ENCODE measurements around the gene ALDH1A1. TPM values are rescaled to one million over a fixed set of nuclear protein-coding genes. Genes with fewer than 3 reads are reported as not detected.
"Not testable (repeated sequence)": the region's sequence is repeated elsewhere in the genome, so short reads cannot be mapped to it uniquely, and the experiment has no call there.

The ALDH1A1 gene
- total RNA-seq, 1 experiment from 2014 or later, result not detected

- H3K4me1 ChIP-seq (replicated peaks), result no peaks in the 10 kb centered on the region
Observed at GRCh38 chr9:72874344-72874743, 78.5 kb downstream of the ALDH1A1 start.

DNA sequence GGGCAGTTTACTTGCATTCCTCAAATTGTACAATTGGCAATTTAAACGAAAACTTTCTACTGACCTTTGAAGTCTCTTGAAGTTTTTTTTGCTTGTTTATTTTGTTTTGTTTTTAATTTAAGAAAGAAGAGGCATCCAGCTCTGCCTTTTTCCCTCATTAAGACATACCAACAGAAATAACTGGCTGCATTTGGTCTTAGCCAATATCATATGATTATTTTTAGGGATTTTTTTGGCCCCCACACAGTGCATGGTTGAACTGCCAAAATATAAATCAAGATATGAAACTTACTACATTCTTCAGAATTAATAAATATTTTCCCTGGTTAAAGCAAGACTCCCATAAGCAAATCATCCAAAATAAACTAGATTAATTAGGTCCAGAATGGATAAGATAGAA is 79.4 kb downstream of the ALDH1A1 start:
- Histone ChIP-seq H3K27me3 (replicated peaks) (no peaks in the 10 kb centered on the region), H3K36me3 (no peaks in the 10 kb centered on the region), H3K4me3 (no peak overlapping the region), H3K27ac (no peak overlapping the region), H3K4me1 (replicated peaks) (no peaks in the 10 kb centered on the region), H3K9me3 (replicated peaks) (no peaks in the 10 kb centered on the region)
- DNase-seq (ENCODE audit: low read depth in 1 of 2, low spot score in 2 of 2), result no peak

More at GRCh38 chr9:72874344-72874743, 78.5 kb downstream of the ALDH1A1 start:
- DNase-seq (ENCODE audit: low read depth in 1 of 2, low spot score in 2 of 2), result no peak
- Histone ChIP-seq H3K36me3 (no peaks in the 10 kb centered on the region), H3K4me3 (no peak overlapping the region), H3K27me3 (replicated peaks) (no peaks in the 10 kb centered on the region), H3K9me3 (replicated peaks) (no peaks in the 10 kb centered on the region), H3K27ac (no peak overlapping the region)

GRCh38 chr9:72872718-72873117 is 80.1 kb downstream of the ALDH1A1 start:
- Histone ChIP-seq H3K27ac (no peak overlapping the region), H3K9me3 (replicated peaks) (no peaks in the 10 kb centered on the region), H3K4me3 (no peak overlapping the region), H3K36me3 (no peaks in the 10 kb centered on the region), H3K27me3 (replicated peaks) (no peaks in the 10 kb centered on the region), H3K4me1 (replicated peaks) (no peaks in the 10 kb centered on the region)
- DNase-seq (ENCODE audit: low read depth in 1 of 2, low spot score in 2 of 2), result no peak

- H3K36me3 ChIP-seq, result no peaks in the 10 kb centered on the region
- no peak overlapping the region for H3K27ac ChIP-seq
- H3K4me3 ChIP-seq, result no peak overlapping the region
- DNase-seq (ENCODE audit: low read depth in 1 of 2, low spot score in 2 of 2), result peak in 1 of 2 experiments; percentile 24
- H3K9me3 ChIP-seq (replicated peaks), result no peaks in the 10 kb centered on the region
- H3K27me3 ChIP-seq (replicated peaks), result no peaks in the 10 kb centered on the region; the same call in 1 of the 2 replicates
- H3K4me1 ChIP-seq (replicated peaks), result no peaks in the 10 kb centered on the region
Observed at GRCh38 chr9:72871685-72872084, 81.2 kb downstream of the ALDH1A1 start.

GRCh38 chr9:72864327-72864726 is 88.5 kb downstream of the ALDH1A1 start:
- no peaks in the 10 kb centered on the region; the same call in 1 of the 2 replicates for H3K27me3 ChIP-seq (replicated peaks)
- H3K4me1 ChIP-seq (replicated peaks), result no peaks in the 10 kb centered on the region
- no peaks in the 10 kb centered on the region for H3K36me3 ChIP-seq
- H3K9me3 ChIP-seq (replicated peaks), result no peaks in the 10 kb centered on the region
- no peak overlapping the region for H3K27ac ChIP-seq
- no peak for DNase-seq (ENCODE audit: low read depth in 1 of 2, low spot score in 2 of 2)
- no peak overlapping the region for H3K4me3 ChIP-seq

DNA sequence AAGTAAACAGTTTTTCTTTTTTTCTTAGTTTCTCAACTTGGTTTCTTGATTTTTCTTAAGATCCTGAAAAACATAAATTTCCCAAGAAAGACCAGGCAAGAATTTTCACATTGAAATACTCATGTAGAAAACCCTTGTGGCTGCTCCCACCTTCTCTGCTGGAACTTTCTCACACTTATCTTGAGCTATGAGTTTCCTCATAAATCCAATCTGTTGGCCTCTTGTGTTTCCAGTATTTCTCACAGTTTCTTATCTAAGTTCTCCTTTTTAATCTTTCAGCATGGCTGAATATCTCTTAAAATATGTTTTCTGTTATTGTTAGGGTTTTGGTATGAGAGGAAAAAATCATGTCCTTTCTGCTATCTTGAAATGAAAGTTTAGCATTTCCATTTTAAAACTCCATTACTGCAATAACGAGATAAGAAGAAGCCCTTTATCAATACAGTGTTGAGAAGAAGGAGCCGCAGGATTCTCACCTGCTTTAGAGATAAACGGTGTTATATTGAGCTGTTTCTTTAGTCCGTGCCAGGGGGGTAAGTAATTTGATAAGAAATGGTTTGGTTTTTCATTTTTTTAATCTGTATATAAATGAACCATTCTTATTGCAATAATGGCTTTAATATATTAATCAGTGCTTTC is 89.3 kb downstream of the ALDH1A1 start:
- no peak for DNase-seq (ENCODE audit: low read depth in 1 of 2, low spot score in 2 of 2)
- Histone ChIP-seq H3K4me1 (replicated peaks) (no peaks in the 10 kb centered on the region; the same call in 1 of the 2 replicates), H3K36me3 (no peaks in the 10 kb centered on the region), H3K9me3 (replicated peaks) (no peaks in the 10 kb centered on the region), H3K4me3 (no peak overlapping the region), H3K27me3 (replicated peaks) (no peaks in the 10 kb centered on the region; the same call in 1 of the 2 replicates), H3K27ac (no peak overlapping the region)

DNA sequence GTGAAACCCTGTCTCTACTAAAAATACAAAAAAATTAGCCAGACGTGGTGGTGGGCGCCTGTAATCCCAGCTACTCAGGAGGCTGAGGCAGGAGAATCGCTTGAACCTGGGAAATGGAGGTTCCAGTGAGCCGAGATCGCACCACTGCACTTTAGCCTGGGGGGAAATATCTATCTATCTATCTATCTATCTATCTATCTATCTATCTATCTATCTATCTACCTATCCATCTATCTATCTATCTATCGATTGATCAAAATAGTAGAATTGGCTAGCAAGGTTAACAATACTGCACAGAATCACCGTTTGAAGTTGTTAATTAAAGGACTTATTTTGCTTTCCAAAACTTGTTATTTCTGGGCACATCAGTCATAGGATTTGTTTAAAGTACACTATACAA is 90.1 kb downstream of the ALDH1A1 start:
- not testable (repeated sequence) for H3K36me3 ChIP-seq; DNase-seq (ENCODE audit: low read depth in 1 of 2, low spot score in 2 of 2); H3K4me3 ChIP-seq; H3K9me3 ChIP-seq (replicated peaks); H3K27ac ChIP-seq; H3K27me3 ChIP-seq (replicated peaks); H3K4me1 ChIP-seq (replicated peaks)

DNA sequence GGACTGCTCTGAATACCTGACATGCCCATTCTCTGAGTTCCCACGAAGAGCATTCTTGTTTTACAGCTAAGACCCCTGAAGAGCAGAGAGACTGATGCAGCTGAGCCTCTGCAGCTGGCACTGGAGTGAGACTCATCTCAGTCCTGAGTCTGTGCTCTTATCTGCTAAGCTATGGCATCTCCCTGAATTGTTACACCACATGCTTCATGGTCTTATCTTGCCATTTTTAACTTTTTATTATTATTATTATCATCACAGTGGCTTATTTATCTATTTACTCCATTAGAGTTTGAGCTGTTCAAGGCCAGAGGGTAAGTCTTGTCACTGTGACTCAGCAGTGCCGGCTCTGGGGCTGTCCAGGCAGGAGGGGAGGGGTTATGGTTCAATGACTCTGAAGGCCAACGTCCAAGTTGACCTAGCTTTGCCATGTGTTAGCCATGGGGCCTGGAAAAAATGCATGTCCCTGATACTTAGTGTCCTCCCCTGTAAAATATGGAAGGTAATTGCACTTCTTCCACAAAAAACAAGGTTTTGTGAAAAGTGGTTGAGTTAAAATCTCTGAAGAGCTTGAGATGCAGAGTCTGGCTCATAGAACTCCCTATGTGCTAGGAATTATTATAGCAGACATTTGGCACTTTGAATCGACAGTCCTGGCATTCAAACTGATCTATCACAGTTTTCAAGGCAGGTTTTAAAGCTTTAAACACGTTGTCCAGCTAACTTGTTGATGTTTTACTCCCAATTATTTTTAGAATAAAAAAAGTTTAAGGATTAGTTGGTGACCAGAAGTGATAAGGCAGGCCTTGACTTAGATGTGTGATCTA is 94.6 kb downstream of the ALDH1A1 start:
- Histone ChIP-seq H3K27ac (peak overlapping the region; percentile 30; the same call in 1 of the 2 replicates), H3K4me3 (no peak overlapping the region), H3K36me3 (no peaks in the 10 kb centered on the region), H3K4me1 (replicated peaks) (peaks cover 15% of the 10 kb centered on the region), H3K9me3 (replicated peaks) (no peaks in the 10 kb centered on the region), H3K27me3 (replicated peaks) (no peaks in the 10 kb centered on the region)
- no peak for DNase-seq (ENCODE audit: low read depth in 1 of 2, low spot score in 2 of 2)

DNA sequence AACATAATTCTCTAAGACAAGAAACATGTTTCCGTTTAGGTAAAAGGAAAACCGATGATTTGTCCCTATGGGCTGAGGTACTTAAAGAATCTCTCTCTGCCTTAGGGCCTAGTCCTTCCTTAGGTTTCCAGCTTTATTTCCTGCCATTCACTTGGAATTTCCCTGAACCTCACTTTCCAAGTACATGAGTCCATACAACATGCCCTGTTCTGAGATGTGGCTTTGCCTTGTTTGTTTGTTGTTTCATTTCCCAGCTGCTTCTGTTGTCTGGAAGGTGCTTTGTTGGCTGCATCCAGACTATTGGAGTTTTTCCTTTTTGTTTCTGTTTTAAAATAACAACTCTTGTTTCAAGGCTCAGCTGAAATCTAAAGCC is 95.2 kb downstream of the ALDH1A1 start:
- Histone ChIP-seq H3K9me3 (replicated peaks) (no peaks in the 10 kb centered on the region), H3K27ac (peak overlapping the region; percentile 30)
- peak in 1 of 2 experiments; percentile 16 for DNase-seq (ENCODE audit: low read depth in 1 of 2, low spot score in 2 of 2)

DNA sequence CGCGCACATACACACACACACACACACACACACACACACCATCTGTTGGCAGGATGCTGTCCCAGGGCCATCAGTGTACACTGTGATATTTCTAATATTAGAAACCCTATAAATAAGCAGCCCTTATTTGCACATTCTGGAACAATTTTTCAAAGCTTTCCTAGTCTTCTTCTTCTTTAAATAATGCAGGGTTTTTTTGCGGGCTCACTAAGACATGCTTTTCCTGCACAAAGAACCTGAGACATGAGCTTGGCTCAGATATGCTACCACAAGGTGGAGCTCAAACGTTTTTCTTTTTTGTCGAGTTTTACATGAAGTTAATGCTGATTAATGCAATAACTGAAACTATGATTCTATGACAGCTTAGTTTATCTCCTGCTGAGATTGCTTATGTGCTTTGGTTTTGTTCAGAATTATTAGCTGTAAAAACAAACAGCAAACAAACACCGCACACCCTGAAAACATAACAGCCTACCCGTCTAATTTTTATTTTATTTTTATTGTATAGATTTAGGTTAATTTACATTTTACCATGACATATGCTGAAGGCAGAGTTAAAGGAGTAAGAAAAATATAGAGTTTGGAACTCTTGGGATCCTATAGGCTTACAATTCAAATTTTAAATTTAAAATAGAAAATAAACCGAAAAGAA is 95.8 kb downstream of the ALDH1A1 start:
- Histone ChIP-seq H3K4me3 (no peak overlapping the region), H3K9me3 (replicated peaks) (no peaks in the 10 kb centered on the region), H3K27ac (no peak overlapping the region; the same call in 1 of the 2 replicates), H3K36me3 (no peaks in the 10 kb centered on the region), H3K27me3 (replicated peaks) (no peaks in the 10 kb centered on the region), H3K4me1 (replicated peaks) (peaks cover 15% of the 10 kb centered on the region)
- peak in 1 of 2 experiments; percentile 35 for DNase-seq (ENCODE audit: low read depth in 1 of 2, low spot score in 2 of 2)

More for the DNA sequence above, 95.2 kb downstream of the ALDH1A1 start:
- Histone ChIP-seq H3K4me3 (no peak overlapping the region), H3K4me1 (replicated peaks) (peaks cover 15% of the 10 kb centered on the region), H3K27me3 (replicated peaks) (no peaks in the 10 kb centered on the region), H3K36me3 (no peaks in the 10 kb centered on the region)

GRCh38 chr9:72855890-72856523 is 96.8 kb downstream of the ALDH1A1 start:
- no peaks in the 10 kb centered on the region for H3K27me3 ChIP-seq (replicated peaks)
- no peaks in the 10 kb centered on the region for H3K9me3 ChIP-seq (replicated peaks)
- H3K4me1 ChIP-seq (replicated peaks), result peaks cover 15% of the 10 kb centered on the region
- no peak overlapping the region for H3K27ac ChIP-seq
- no peaks in the 10 kb centered on the region for H3K36me3 ChIP-seq
- H3K4me3 ChIP-seq, result no peak overlapping the region
- DNase-seq (ENCODE audit: low read depth in 1 of 2, low spot score in 2 of 2), result no peak

DNA sequence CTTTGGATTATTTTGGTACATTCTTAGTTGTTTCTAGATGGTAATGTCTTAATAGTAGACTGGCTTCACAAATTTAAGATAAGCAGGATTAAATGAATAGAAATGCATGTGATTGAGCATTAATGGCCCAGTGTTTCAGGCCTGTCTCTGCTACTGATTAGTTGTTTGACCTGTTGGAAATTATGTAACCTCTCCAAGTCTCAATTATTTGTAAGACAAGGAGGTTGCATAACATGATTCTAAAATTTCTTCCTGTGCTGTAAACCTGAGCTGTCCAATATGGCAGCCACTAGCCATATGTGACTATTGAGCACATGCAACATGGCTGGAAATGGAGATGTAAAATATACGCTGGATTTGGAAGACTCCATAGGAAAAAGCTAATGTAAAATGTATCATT is 97.5 kb downstream of the ALDH1A1 start:
- no peak for DNase-seq (ENCODE audit: low read depth in 1 of 2, low spot score in 2 of 2)
- Histone ChIP-seq H3K27ac (no peak overlapping the region), H3K9me3 (replicated peaks) (no peaks in the 10 kb centered on the region)

More for the DNA sequence above, 97.5 kb downstream of the ALDH1A1 start:
- peaks cover 15% of the 10 kb centered on the region for H3K4me1 ChIP-seq (replicated peaks)
- H3K27me3 ChIP-seq (replicated peaks), result no peaks in the 10 kb centered on the region
- H3K36me3 ChIP-seq, result no peaks in the 10 kb centered on the region
- no peak overlapping the region for H3K4me3 ChIP-seq

All from SJSA1 (cell line).